ENCODE data around the gene TBX15.

The TBX15 gene

DNA sequence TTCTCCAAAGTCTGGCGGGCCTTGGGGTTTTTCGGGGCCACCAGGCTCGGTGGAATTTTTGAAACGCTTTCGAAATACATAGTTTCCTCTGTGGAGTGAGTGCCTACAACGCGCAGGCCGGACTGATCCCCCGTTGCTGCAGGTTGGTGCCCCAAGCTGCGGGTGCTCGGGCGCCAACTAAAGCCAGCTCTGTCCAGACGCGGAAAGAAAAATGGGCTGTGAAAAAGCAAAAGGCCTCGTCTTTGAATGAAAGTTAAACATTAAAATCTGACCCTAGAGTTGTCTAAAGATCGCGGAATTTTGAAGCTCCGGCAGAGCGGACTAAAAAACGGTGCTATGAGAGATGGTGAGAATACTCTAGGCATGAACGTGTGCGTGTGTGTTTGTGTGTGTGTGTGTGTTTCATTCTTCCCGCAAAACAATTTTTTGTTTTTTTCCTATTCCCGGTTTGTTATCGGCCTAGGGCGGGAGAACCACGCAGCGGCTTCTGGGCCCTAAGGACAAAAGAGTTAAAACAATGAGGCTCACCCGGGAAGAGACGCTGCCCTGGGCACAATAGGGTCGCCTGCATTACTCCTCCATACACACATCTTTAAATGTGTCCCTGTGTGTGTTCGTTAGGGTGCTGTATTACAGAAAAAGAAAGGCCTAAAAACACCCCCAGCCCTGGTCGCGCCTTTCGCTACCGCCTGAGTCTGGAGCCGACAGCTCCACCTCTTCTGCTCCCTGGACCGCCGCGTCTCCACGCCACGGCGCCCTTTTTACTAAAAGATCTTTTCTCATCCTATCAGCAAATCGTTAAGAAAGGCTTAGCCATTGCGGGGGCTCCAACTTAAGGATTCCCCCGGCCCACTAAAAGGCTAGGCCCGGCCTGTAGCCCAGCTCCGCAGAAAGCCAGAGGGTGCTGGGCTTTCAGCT lies 3.2 kb downstream of the TBX15 start:
- no peak for DNase-seq
- WGBS: 11% methylated on average over 44 of the region's 48 CpGs
- Histone ChIP-seq H3K36me3 (ENCODE audit: control insufficient read depth in 1 of 2, insufficient read depth in 2 of 2, low read depth in 1 of 2, low read length in 2 of 2) (peaks cover 0 to 15% of the 10 kb centered on the region in 2 experiments), H3K9ac (ENCODE audit: low read length) (peak overlapping the region; percentile 90), H2AK5ac (ENCODE audit: low read length, severe bottlenecking) (peak overlapping the region; percentile 31), H3K4me3 (ENCODE audit: insufficient read depth in 1 of 2, low read depth in 1 of 2, low read length in 2 of 2) (peak overlapping the region; percentile 57 to 86), H3K18ac (ENCODE audit: low read depth in 1 of 2, low read length in 2 of 2) (no peak overlapping the region), H3K14ac (ENCODE audit: low read length in 2 of 2) (no peak overlapping the region), H3K4me2 (ENCODE audit: low read length, poor library complexity, severe bottlenecking) (peak overlapping the region; percentile 79), H3K23ac (ENCODE audit: low read length in 2 of 2) (no peak overlapping the region), H2BK5ac (ENCODE audit: low read depth, low read length, poor library complexity, severe bottlenecking) (peak overlapping the region; percentile 97), H3K4me1 (ENCODE audit: control insufficient read depth, insufficient read depth, low read depth, low read length) (peaks cover 10% of the 10 kb centered on the region), H3K79me1 (replicated peaks; ENCODE audit: low read length, poor library complexity, severe bottlenecking) (no peaks in the 10 kb centered on the region), H2BK15ac (ENCODE audit: low read depth, poor library complexity, severe bottlenecking) (peak overlapping the region; percentile 75), H2BK12ac (ENCODE audit: low read length in 2 of 2) (no peak overlapping the region), H3K4ac (ENCODE audit: low read depth in 1 of 2, low read length in 2 of 2) (no peak overlapping the region), H2AFZ (ENCODE audit: low read depth, low read length) (no peak overlapping the region), H3K27me3 (ENCODE audit: control insufficient read depth in 1 of 2, insufficient read depth in 1 of 2, low read length in 2 of 2) (no peaks in the 10 kb centered on the region), H3K9me3 (ENCODE audit: control insufficient read depth, low read length) (no peaks in the 10 kb centered on the region), H4K91ac (ENCODE audit: low read length) (no peak overlapping the region), H3K27ac (ENCODE audit: low read length, poor library complexity, severe bottlenecking) (peak overlapping the region; percentile 98), H4K8ac (ENCODE audit: low read length) (no peak overlapping the region), H2BK120ac (ENCODE audit: low read depth, low read length) (no peak overlapping the region)

DNA sequence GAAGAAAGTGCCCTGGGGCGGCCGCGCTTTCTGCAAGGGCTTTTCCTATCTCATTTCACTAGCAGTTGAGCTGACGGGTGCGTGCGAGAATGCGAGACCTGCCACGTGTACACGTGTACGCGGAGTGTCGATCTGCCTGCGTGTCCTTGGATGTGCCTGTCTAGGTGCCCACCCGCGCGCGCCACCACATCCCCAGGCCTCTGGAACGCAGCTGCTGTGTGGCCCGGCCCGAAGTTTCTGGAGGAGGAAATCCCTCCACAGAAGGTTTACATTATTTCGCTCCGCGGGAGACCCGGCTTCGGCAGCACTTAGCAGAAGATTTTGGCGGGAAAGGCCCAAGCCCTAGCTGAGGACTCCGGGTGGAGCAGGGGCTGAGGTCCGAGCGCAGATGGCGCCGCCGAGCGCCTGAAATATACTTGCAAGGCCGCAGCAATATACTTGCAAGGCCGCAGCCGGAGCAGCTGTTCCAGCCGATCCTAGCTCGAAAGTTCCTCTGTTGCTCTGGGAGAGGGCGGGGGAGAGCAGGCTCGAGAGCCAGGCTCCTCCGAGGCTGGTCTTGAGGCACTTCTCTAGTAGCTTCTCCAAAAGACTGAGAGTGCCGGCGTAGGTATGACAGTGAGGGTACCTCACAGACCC lies 3.9 kb downstream of the TBX15 start:
- peak overlapping the region; percentile 97 for H2BK5ac ChIP-seq (ENCODE audit: low read depth, low read length, poor library complexity, severe bottlenecking)
- H3K36me3 ChIP-seq (ENCODE audit: control insufficient read depth in 1 of 2, insufficient read depth in 2 of 2, low read depth in 1 of 2, low read length in 2 of 2): peaks cover 0 to 20% of the 10 kb centered on the region in 2 experiments
- H2AFZ ChIP-seq (ENCODE audit: low read depth, low read length): no peak overlapping the region
- no peak overlapping the region for H4K91ac ChIP-seq (ENCODE audit: low read length)
- no peak overlapping the region for H2BK15ac ChIP-seq (ENCODE audit: low read depth, poor library complexity, severe bottlenecking)
- no peak overlapping the region for H2BK12ac ChIP-seq (ENCODE audit: low read length in 2 of 2)
- H4K8ac ChIP-seq (ENCODE audit: low read length): no peak overlapping the region
- peaks cover 10% of the 10 kb centered on the region for H3K4me1 ChIP-seq (ENCODE audit: control insufficient read depth, insufficient read depth, low read depth, low read length)
- peak overlapping the region; percentile 90 for H3K9ac ChIP-seq (ENCODE audit: low read length)
- H3K27ac ChIP-seq (ENCODE audit: low read length, poor library complexity, severe bottlenecking): peak overlapping the region; percentile 98
- H3K9me3 ChIP-seq (ENCODE audit: control insufficient read depth, low read length): no peaks in the 10 kb centered on the region
- peak overlapping the region; percentile 31 for H2AK5ac ChIP-seq (ENCODE audit: low read length, severe bottlenecking)
- H3K4me3 ChIP-seq (ENCODE audit: insufficient read depth in 1 of 2, low read depth in 1 of 2, low read length in 2 of 2): peak overlapping the region; percentile 49 to 86
- no peaks in the 10 kb centered on the region for H3K27me3 ChIP-seq (ENCODE audit: control insufficient read depth in 1 of 2, insufficient read depth in 1 of 2, low read length in 2 of 2)
- peak; percentile 45 for DNase-seq
- 13% methylated on average over 43 of the region's 43 CpGs for WGBS
- H2BK120ac ChIP-seq (ENCODE audit: low read depth, low read length): no peak overlapping the region
- H3K79me1 ChIP-seq (replicated peaks; ENCODE audit: low read length, poor library complexity, severe bottlenecking): peaks cover 2% of the 10 kb centered on the region
- no peak overlapping the region for H3K23ac ChIP-seq (ENCODE audit: low read length in 2 of 2)
- H3K4me2 ChIP-seq (ENCODE audit: low read length, poor library complexity, severe bottlenecking): peak overlapping the region; percentile 79
- no peak overlapping the region for H3K18ac ChIP-seq (ENCODE audit: low read depth in 1 of 2, low read length in 2 of 2)
- H3K14ac ChIP-seq (ENCODE audit: low read length in 2 of 2): no peak overlapping the region
- H3K4ac ChIP-seq (ENCODE audit: low read depth in 1 of 2, low read length in 2 of 2): no peak overlapping the region

DNA sequence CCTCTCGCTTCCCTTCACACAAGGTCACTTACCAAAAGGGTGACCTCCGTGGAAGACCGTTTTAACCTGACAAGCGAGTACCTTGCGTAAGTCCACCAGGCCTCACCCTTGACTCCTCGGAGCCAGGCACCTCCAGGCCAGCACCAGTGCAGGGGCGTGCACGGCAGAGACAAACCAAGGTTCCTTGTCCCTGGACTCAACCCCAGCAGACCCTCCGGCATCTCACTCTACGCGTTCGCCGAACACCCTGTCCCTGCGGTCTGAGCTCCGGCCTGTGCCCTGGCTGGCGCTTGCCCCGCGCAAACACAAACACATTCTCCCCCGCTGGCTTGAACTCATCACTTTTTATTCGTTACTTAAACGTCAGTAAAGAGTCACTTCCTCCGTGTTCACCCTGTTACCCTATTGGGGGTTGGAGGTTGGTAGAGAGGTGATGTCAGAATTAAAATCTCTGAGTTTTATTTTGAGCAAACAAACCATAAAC lies 4.5 kb downstream of the TBX15 start:
- no peaks in the 10 kb centered on the region for H3K27me3 ChIP-seq (ENCODE audit: control insufficient read depth in 1 of 2, insufficient read depth in 1 of 2, low read length in 2 of 2)
- peak overlapping the region; percentile 90 for H3K9ac ChIP-seq (ENCODE audit: low read length)
- H3K9me3 ChIP-seq (ENCODE audit: control insufficient read depth, low read length): no peaks in the 10 kb centered on the region
- H2AK5ac ChIP-seq (ENCODE audit: low read length, severe bottlenecking): peak overlapping the region; percentile 42
- H3K4me1 ChIP-seq (ENCODE audit: control insufficient read depth, insufficient read depth, low read depth, low read length): peaks cover 11% of the 10 kb centered on the region
- H2BK5ac ChIP-seq (ENCODE audit: low read depth, low read length, poor library complexity, severe bottlenecking): peak overlapping the region; percentile 21
- peaks cover 2% of the 10 kb centered on the region for H3K79me1 ChIP-seq (replicated peaks; ENCODE audit: low read length, poor library complexity, severe bottlenecking)
- H3K27ac ChIP-seq (ENCODE audit: low read length, poor library complexity, severe bottlenecking): peak overlapping the region; percentile 98
- no peak overlapping the region for H3K14ac ChIP-seq (ENCODE audit: low read length in 2 of 2)
- H3K4me2 ChIP-seq (ENCODE audit: low read length, poor library complexity, severe bottlenecking): peak overlapping the region; percentile 79
- H2AFZ ChIP-seq (ENCODE audit: low read depth, low read length): no peak overlapping the region
- no peak overlapping the region for H4K91ac ChIP-seq (ENCODE audit: low read length)
- no peak for DNase-seq
- no peak overlapping the region for H2BK15ac ChIP-seq (ENCODE audit: low read depth, poor library complexity, severe bottlenecking)
- peaks cover 0 to 20% of the 10 kb centered on the region in 2 experiments for H3K36me3 ChIP-seq (ENCODE audit: control insufficient read depth in 1 of 2, insufficient read depth in 2 of 2, low read depth in 1 of 2, low read length in 2 of 2)
- 27% methylated on average over 15 of the region's 22 CpGs for WGBS
- H2BK120ac ChIP-seq (ENCODE audit: low read depth, low read length): no peak overlapping the region
- H3K18ac ChIP-seq (ENCODE audit: low read depth in 1 of 2, low read length in 2 of 2): no peak overlapping the region
- H3K23ac ChIP-seq (ENCODE audit: low read length in 2 of 2): no peak overlapping the region
- no peak overlapping the region for H3K4ac ChIP-seq (ENCODE audit: low read depth in 1 of 2, low read length in 2 of 2)
- H4K8ac ChIP-seq (ENCODE audit: low read length): peak overlapping the region; percentile 56
- H3K4me3 ChIP-seq (ENCODE audit: insufficient read depth in 1 of 2, low read depth in 1 of 2, low read length in 2 of 2): peak overlapping the region; percentile 41 to 86
- no peak overlapping the region for H2BK12ac ChIP-seq (ENCODE audit: low read length in 2 of 2)
